OCI-LY1 (cell line): Measurements from ENCODE around the gene PPARD.
"Not testable (repeated sequence)": the region's sequence is repeated elsewhere in the genome, so short reads cannot be mapped to it uniquely, and the experiment has no call there.

Source experiments
- H2AFZ ChIP-seq: fragments of 200-600 bp; sonication (generic), shearing (Covaris generic); 2 replicates; pipeline ENCODE4 v1.6.0; 2014; ENCODE audit warnings: antibody characterized with exemption, mild to moderate bottlenecking, low read length
- H3F3A ChIP-seq: fragments of 200-600 bp; sonication (generic), shearing (Covaris generic); 2 replicates; pipeline ENCODE4 v1.6.0; 2014; ENCODE audit warnings: mild to moderate bottlenecking, antibody characterized with exemption, low read length, moderate library complexity; ENCODE audit not compliant: insufficient read depth
- H3K27ac ChIP-seq: fragments of 200-600 bp; sonication (generic); 2 replicates; pipeline ENCODE4 v1.5.1; 2014; ENCODE audit warnings: low read length, mixed run types, mild to moderate bottlenecking, low read depth; ENCODE audit not compliant: poor library complexity, severe bottlenecking
- H3K27me3 ChIP-seq: fragments of 200-600 bp; sonication (generic); 2 replicates; pipeline ENCODE4 v1.6.0; 2014; ENCODE audit warnings: antibody characterized with exemption, mild to moderate bottlenecking, low read length, moderate library complexity; ENCODE audit not compliant: insufficient read depth
- H3K36me3 ChIP-seq: fragments of 200-600 bp; sonication (generic); 2 replicates; pipeline ENCODE4 v1.6.1; 2014; ENCODE audit warnings: mild to moderate bottlenecking, antibody characterized with exemption, low read length, moderate library complexity, mixed read lengths; ENCODE audit not compliant: insufficient read depth
- H3K4me1 ChIP-seq: fragments of 200-600 bp; sonication (generic); 2 replicates; pipeline ENCODE4 v1.5.1; 2014; ENCODE audit warnings: mild to moderate bottlenecking, low read length, moderate library complexity; ENCODE audit not compliant: insufficient read depth, severe bottlenecking
- H3K4me2 ChIP-seq: fragments of 200-600 bp; sonication (generic), shearing (Covaris generic); 2 replicates; pipeline ENCODE4 v1.6.1; 2014; ENCODE audit warnings: low read length
- H3K4me3 ChIP-seq: fragments of 200-600 bp; sonication (generic); 2 replicates; pipeline ENCODE4 v1.5.1; 2014; ENCODE audit warnings: low read length, low read depth, mild to moderate bottlenecking, mixed read lengths; ENCODE audit not compliant: poor library complexity, severe bottlenecking
- H3K79me2 ChIP-seq: fragments of 200-600 bp; shearing (Covaris generic); 2 replicates; pipeline ENCODE4 v1.6.1; 2016; ENCODE audit warnings: mixed run types, low read length, mixed read lengths; ENCODE audit not compliant: insufficient read depth
- H3K9ac ChIP-seq: fragments of 200-600 bp; sonication (generic), shearing (Covaris generic); 2 replicates; pipeline ENCODE4 v1.6.1; 2014; ENCODE audit warnings: mild to moderate bottlenecking, low read length, mixed read lengths
- H3K9me2 ChIP-seq: fragments of 200-600 bp; sonication (generic), shearing (Covaris generic); 2 replicates; pipeline ENCODE4 v1.6.1; 2014; ENCODE audit warnings: low read depth, mild to moderate bottlenecking, low read length, mixed read lengths
- H3K9me3 ChIP-seq: fragments of 200-600 bp; shearing (Covaris generic); 2 replicates; pipeline ENCODE4 v1.6.1; 2014; ENCODE audit warnings: low read length, mixed read lengths
- H4K20me1 ChIP-seq: fragments of 200-600 bp; sonication (generic), shearing (Covaris generic); 2 replicates; pipeline ENCODE4 v1.6.0; 2016; ENCODE audit warnings: mild to moderate bottlenecking, low read length; ENCODE audit not compliant: insufficient read depth
- CTCF ChIP-seq: fragments of 200-600 bp; sonication (generic), shearing (Covaris generic); IDR thresholded peaks from 2 replicates; pipeline ENCODE4 v1.5.1; 2017; ENCODE audit warnings: mild to moderate bottlenecking, antibody characterized with exemption, low read length, moderate library complexity, mixed read lengths
- EZH2 ChIP-seq: fragments of 200-600 bp; sonication (generic), shearing (Covaris generic); IDR thresholded peaks from 2 replicates; pipeline ENCODE4 v1.8.0; 2017; ENCODE audit warnings: borderline replicate concordance, mixed run types, mild to moderate bottlenecking, antibody characterized with exemption, low read length, moderate library complexity, mixed read lengths

Gene PPARD

DNA sequence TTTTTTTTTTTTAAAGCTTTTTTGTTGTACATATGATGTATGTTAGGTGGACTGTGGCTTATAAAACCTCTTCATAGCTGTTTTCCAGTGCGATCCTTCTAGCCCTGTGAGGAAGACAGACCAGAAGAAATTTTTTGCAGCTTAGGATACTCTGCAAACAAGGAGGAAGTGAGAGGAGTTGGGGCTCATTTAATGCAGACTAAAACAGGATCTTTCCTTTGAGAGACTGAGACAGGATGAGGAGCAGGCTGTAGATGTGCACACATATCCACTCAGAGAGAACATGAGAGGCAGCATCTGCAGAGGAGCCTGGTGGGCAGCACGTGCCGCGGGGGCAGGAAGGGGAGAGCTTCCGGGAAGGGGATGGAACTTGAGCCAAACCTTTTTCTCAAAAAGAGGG is 45.7 kb downstream of the PPARD start:
- Histone ChIP-seq H3K9me2 (no peaks in the 10 kb centered on the region), H3K79me2 (no peaks in the 10 kb centered on the region), H3K27me3 (no peaks in the 10 kb centered on the region), H3K27ac (no peak overlapping the region), H2AFZ (no peak overlapping the region), H3K4me2 (no peak overlapping the region), H3K36me3 (no peaks in the 10 kb centered on the region), H3K4me3 (no peak overlapping the region), H3F3A (no peaks in the 10 kb centered on the region), H3K9ac (no peak overlapping the region), H4K20me1 (no peaks in the 10 kb centered on the region), H3K9me3 (no peaks in the 10 kb centered on the region), H3K4me1 (peaks cover 9% of the 10 kb centered on the region)
- TF ChIP-seq EZH2 (no peak), CTCF (no peak)

DNA sequence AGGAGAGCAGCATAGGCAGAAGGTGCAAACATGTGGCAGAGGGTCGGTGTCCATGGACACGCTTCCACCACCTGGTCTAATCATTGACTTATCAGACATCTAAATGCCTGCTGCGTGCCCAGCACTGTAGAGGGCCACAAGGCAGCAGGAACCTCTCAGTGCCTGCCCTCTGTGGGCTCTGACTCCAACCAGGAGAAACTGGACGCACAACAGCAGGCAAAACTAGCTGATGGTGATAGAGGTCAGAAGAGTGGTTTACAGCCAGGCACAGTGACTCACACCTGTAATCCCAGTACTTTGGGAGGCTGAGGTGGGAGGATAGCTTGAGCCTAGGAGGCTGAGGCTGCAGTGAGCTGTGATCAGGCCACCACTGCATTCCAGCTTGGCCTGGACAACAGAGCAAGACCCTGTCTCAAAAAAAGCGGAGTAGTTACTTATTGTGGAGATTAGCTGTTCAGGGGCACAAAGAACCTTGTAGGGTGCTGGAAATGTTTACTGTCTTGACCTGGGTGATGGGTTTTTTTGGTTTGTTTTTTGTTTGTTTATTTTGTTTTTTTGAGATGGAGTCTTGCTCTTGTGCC is 46.5 kb downstream of the PPARD start:
- Histone ChIP-seq H3K9me3 (no peaks in the 10 kb centered on the region), H3K9me2 (no peaks in the 10 kb centered on the region), H3K36me3 (no peaks in the 10 kb centered on the region), H3K27ac (no peak overlapping the region), H3K4me2 (no peak overlapping the region), H3K4me3 (no peak overlapping the region), H3K27me3 (no peaks in the 10 kb centered on the region), H3K9ac (no peak overlapping the region), H2AFZ (no peak overlapping the region), H3K79me2 (no peaks in the 10 kb centered on the region), H3K4me1 (peaks cover 18% of the 10 kb centered on the region), H3F3A (no peaks in the 10 kb centered on the region), H4K20me1 (no peaks in the 10 kb centered on the region)
- TF ChIP-seq EZH2 (no peak), CTCF (no peak)

DNA sequence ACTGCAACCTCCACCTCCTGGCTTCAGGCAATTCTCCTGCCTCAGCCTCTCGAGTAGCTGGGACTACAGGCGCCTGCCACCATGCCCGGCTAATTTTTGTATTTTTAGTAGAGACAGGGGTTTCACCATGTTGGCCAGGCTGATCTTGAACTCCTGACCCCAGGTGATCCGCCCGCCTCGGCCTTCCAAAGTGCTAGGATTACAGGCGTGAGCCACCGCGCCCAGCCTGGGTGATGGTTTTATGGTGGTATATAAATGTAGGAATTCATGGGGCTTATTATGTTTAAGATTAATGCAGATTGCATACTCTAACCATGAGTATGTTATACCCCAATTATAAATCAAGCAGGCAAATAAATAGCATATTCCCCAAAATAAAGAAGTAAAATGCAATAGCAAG is 47.0 kb downstream of the PPARD start:
- not testable (repeated sequence) for H3K36me3 ChIP-seq, H3F3A ChIP-seq, H3K9me3 ChIP-seq, H3K79me2 ChIP-seq, H3K4me2 ChIP-seq, H2AFZ ChIP-seq, H4K20me1 ChIP-seq, H3K4me3 ChIP-seq, H3K27me3 ChIP-seq, H3K27ac ChIP-seq, H3K9ac ChIP-seq, H3K9me2 ChIP-seq
- peaks cover 23% of the 10 kb centered on the region for H3K4me1 ChIP-seq

DNA sequence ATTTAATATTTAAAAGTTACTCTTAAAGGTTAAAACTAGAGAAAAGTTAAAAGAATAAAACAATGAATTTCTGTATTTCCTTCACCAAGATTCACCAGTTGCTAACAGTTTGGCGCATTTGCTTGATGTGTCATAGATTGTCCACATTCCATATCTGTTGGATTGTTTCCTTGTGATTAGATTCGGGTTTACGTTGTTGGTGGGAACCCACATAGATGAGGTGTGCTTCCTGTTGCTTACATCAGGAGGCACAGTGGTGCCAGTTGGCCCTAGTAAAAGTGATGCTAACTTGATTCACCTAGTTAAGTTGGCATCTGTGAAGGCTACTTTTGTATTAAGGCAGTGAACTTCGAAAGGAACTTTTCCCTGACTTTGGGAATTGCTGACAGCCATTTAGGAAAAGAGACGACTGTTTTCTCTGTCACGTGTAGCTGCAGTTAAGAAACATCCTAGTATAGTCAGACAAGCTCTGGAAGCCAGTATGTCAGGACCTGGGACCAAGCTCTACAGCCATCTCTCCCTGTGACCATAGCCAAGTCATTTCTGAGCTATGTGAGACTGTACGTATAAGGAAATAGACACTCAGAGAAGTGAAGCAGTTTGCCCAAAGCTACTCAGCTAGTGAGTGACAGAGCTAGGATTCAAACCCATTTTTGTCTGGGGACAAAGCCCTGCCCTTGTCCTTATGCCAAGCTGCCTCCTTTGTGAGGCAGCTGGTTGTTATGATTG is 49.0 kb downstream of the PPARD start:
- Histone ChIP-seq H3K36me3 (no peaks in the 10 kb centered on the region), H3K79me2 (no peaks in the 10 kb centered on the region), H2AFZ (no peak overlapping the region), H3K9me3 (no peaks in the 10 kb centered on the region), H3K4me1 (peaks cover 25% of the 10 kb centered on the region), H4K20me1 (no peaks in the 10 kb centered on the region), H3K27ac (no peak overlapping the region), H3F3A (no peaks in the 10 kb centered on the region), H3K9ac (no peak overlapping the region), H3K27me3 (no peaks in the 10 kb centered on the region), H3K9me2 (no peaks in the 10 kb centered on the region), H3K4me3 (no peak overlapping the region), H3K4me2 (no peak overlapping the region)
- TF ChIP-seq CTCF (no peak), EZH2 (no peak)
